ENCODE measurements around the gene PGC. TPM values are rescaled to one million over a fixed set of nuclear protein-coding genes. Genes with fewer than 3 reads are reported as not detected.
A peak's percentile ranks its signal among the peaks of the same experiment; 100 is the strongest.

Gene PGC
- total and polyA plus RNA-seq, 9 of the 15 experiments (the other 6 are each of a cell fraction or from before 2014, with no cell fraction given): 0.17 to 0.40 TPM; not detected in 7

DNA sequence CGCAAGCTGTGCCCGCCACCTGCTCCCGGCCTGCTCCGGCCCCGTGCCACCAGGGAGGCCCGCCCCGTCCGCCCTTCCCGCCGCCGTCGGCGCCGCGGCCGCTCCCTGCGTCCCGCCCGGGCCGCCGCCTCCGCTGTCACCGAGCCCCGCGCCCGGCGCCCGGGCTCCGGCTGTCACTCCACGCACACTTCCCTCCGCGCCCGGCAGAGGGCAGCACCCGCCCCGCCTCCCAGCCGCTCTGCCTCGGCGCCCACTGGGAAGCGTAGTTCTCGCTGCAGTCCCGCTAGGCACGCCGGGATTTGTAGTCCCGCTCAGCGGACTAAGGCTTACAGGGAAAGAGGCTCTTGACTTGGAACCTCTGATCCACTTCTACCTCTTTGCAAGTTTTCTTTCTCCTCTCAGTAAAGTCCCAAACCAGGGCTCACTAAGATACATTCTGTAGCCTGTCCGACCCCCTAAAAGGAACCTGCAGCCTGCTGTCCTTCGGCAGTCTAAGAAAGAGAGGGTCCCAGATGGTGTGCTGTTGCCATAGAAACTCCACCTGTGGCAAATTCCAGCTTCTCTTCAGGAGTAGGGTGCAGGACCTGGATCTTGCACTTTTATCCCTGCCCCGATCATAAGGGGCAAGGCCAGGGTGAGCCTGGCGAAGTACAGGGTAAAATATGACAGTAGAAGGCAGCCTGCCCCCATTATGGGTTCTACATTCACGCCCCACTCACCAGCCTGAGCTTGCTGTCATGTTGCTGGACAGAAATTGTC, 11.6 kb downstream of the PGC start, which contains the start of gene TFEB (continued):
- TF ChIP-seq MBD2 (IDR thresholded peaks at IDR 0.05; ENCODE audit: borderline replicate concordance, low read depth) (peak; percentile 93), ZBTB5 (IDR thresholded peaks at IDR 0.05) (no peak), GABPB2 (CRISPR knock-in tag; conservative IDR thresholded peaks at IDR 0.05) (no peak), ZNF444 (CRISPR knock-in tag; IDR thresholded peaks at IDR 0.05) (0 out of 2 replicates have a peak, but pooled peaks have one; percentile 31), MTA3 (IDR thresholded peaks at IDR 0.05; ENCODE audit: borderline replicate concordance) (0 out of 2 replicates have a peak, but pooled peaks have one; percentile 51), DIDO1 (tag; IDR thresholded peaks at IDR 0.05; ENCODE audit: low read depth) (no peak), CBX5 (IDR thresholded peaks at IDR 0.05; ENCODE audit: borderline replicate concordance, low read depth) (no peak), ZFX (CRISPR knock-in tag; IDR thresholded peaks at IDR 0.05) (no peak), GTF2F1 (IDR thresholded peaks at IDR 0.05; ENCODE audit: low read depth, low read length) (0 out of 2 replicates have a peak, but pooled peaks have one; percentile 55), CBX1 (IDR thresholded peaks at IDR 0.05; ENCODE audit: low read depth) (no peak), ZNF146 (CRISPR knock-in tag; IDR thresholded peaks at IDR 0.05; ENCODE audit: unreplicated experiment) (no peak), ZNF551 (CRISPR knock-in tag; IDR thresholded peaks at IDR 0.05) (no peak), ZNF780A (CRISPR knock-in tag; IDR thresholded peaks at IDR 0.05) (no peak), ZNF184 (CRISPR knock-in tag; IDR thresholded peaks at IDR 0.05) (no peak), CCNT2 (IDR thresholded peaks at IDR 0.05; ENCODE audit: borderline replicate concordance, extremely low read depth, insufficient read length, low read depth, low read length) (peak; percentile 68), BCL6 (CRISPR knock-in tag; IDR thresholded peaks at IDR 0.05) (no peak), CTBP1 (IDR thresholded peaks at IDR 0.05; ENCODE audit: borderline replicate concordance) (peak; percentile 93), MYC (IDR thresholded peaks at IDR 0.05; ENCODE audit: low read depth, low read length) (peak; percentile 46), MYC (CRISPR knock-in tag; IDR thresholded peaks at IDR 0.05; ENCODE audit: borderline replicate concordance, low read depth) (no peak), ELF2 (CRISPR knock-in tag; IDR thresholded peaks at IDR 0.05) (no peak), EGR1 (conservative IDR thresholded peaks at IDR 0.05) (no peak), EWSR1 (IDR thresholded peaks at IDR 0.05; ENCODE audit: borderline replicate concordance, low read depth, partially characterized antibody) (no peak), NFRKB (IDR thresholded peaks at IDR 0.05; ENCODE audit: low read depth) (no peak)
- TF ChIP-seq, protein P1, sequence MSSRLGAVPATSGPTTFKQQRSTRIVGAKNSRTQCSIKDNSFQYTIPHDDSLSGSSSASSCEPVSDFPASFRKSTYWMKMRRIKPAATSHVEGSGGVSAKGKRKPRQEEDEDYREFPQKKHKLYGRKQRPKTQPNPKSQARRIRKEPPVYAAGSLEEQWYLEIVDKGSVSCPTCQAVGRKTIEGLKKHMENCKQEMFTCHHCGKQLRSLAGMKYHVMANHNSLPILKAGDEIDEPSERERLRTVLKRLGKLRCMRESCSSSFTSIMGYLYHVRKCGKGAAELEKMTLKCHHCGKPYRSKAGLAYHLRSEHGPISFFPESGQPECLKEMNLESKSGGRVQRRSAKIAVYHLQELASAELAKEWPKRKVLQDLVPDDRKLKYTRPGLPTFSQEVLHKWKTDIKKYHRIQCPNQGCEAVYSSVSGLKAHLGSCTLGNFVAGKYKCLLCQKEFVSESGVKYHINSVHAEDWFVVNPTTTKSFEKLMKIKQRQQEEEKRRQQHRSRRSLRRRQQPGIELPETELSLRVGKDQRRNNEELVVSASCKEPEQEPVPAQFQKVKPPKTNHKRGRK (tag; IDR thresholded peaks at IDR 0.05): no peak
- TF ChIP-seq, protein P2, sequence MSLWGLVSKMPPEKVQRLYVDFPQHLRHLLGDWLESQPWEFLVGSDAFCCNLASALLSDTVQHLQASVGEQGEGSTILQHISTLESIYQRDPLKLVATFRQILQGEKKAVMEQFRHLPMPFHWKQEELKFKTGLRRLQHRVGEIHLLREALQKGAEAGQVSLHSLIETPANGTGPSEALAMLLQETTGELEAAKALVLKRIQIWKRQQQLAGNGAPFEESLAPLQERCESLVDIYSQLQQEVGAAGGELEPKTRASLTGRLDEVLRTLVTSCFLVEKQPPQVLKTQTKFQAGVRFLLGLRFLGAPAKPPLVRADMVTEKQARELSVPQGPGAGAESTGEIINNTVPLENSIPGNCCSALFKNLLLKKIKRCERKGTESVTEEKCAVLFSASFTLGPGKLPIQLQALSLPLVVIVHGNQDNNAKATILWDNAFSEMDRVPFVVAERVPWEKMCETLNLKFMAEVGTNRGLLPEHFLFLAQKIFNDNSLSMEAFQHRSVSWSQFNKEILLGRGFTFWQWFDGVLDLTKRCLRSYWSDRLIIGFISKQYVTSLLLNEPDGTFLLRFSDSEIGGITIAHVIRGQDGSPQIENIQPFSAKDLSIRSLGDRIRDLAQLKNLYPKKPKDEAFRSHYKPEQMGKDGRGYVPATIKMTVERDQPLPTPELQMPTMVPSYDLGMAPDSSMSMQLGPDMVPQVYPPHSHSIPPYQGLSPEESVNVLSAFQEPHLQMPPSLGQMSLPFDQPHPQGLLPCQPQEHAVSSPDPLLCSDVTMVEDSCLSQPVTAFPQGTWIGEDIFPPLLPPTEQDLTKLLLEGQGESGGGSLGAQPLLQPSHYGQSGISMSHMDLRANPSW (CRISPR knock-in tag; IDR thresholded peaks at IDR 0.05): no peak
